ENCODE results near the gene CIBAR2.

The CIBAR2 gene

DNA sequence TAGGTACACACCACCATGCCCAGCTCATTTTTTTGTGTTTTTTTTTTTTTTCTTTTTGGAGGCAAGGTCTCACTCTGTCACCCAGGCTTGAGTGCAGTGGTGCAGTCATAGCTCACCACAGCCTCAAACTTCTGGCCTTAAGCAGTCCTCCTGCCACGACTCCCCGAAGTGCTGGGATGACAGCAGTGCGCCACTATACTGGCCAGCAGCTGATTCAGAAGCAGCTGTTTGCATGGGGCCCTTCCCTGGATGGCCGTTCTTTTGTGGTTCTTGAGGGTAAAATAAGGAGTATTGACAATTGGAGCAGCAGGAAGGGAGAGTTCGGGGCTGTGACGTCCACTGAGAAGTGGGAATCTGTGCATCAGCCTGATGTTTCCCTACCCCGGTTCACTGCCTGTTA lies 43.1 kb downstream of the CIBAR2 start:
- no peaks in the 10 kb centered on the region for H3K79me2 ChIP-seq (ENCODE audit: control insufficient read depth, insufficient read depth, low read length, unreplicated experiment)
- no peak overlapping the region for H2AFZ ChIP-seq (ENCODE audit: low read length, unreplicated experiment)
- no peaks in the 10 kb centered on the region for H3K36me3 ChIP-seq (ENCODE audit: insufficient read depth, low read length)
- H3K27ac ChIP-seq (ENCODE audit: low read depth, low read length) = no peak overlapping the region
- no peaks in the 10 kb centered on the region for H3K27me3 ChIP-seq (ENCODE audit: insufficient read depth, low read length)
- H3K4me3 ChIP-seq (ENCODE audit: low read depth, low read length) = no peak overlapping the region
- H3K4me1 ChIP-seq (ENCODE audit: control insufficient read depth, insufficient read depth, low read length, unreplicated experiment) = no peaks in the 10 kb centered on the region

- no peaks in the 10 kb centered on the region for H3K27me3 ChIP-seq (ENCODE audit: insufficient read depth, low read length)
- H3K79me2 ChIP-seq (ENCODE audit: control insufficient read depth, insufficient read depth, low read length, unreplicated experiment) = no peaks in the 10 kb centered on the region
- no peak overlapping the region for H3K4me3 ChIP-seq (ENCODE audit: low read depth, low read length)
- no peaks in the 10 kb centered on the region for H3K36me3 ChIP-seq (ENCODE audit: insufficient read depth, low read length)
- H2AFZ ChIP-seq (ENCODE audit: low read length, unreplicated experiment) = no peak overlapping the region
- no peaks in the 10 kb centered on the region for H3K4me1 ChIP-seq (ENCODE audit: control insufficient read depth, insufficient read depth, low read length, unreplicated experiment)
- no peak overlapping the region for H3K27ac ChIP-seq (ENCODE audit: low read depth, low read length)
Observed at GRCh38 chr16:85068746-85069145, 43.5 kb downstream of the CIBAR2 start.

GRCh38 chr16:85067426-85067825 lies 44.8 kb downstream of the CIBAR2 start:
- H3K36me3 ChIP-seq (ENCODE audit: insufficient read depth, low read length) = no peaks in the 10 kb centered on the region
- H3K79me2 ChIP-seq (ENCODE audit: control insufficient read depth, insufficient read depth, low read length, unreplicated experiment) = no peaks in the 10 kb centered on the region
- no peak overlapping the region for H2AFZ ChIP-seq (ENCODE audit: low read length, unreplicated experiment)
- H3K27me3 ChIP-seq (ENCODE audit: insufficient read depth, low read length) = no peaks in the 10 kb centered on the region
- H3K27ac ChIP-seq (ENCODE audit: low read depth, low read length) = no peak overlapping the region
- H3K4me3 ChIP-seq (ENCODE audit: low read depth, low read length) = no peak overlapping the region
- no peaks in the 10 kb centered on the region for H3K4me1 ChIP-seq (ENCODE audit: control insufficient read depth, insufficient read depth, low read length, unreplicated experiment)

- Histone ChIP-seq H3K36me3 (ENCODE audit: insufficient read depth, low read length) (no peaks in the 10 kb centered on the region), H3K27me3 (ENCODE audit: insufficient read depth, low read length) (no peaks in the 10 kb centered on the region), H3K4me1 (ENCODE audit: control insufficient read depth, insufficient read depth, low read length, unreplicated experiment) (no peaks in the 10 kb centered on the region), H3K27ac (ENCODE audit: low read depth, low read length) (no peak overlapping the region), H2AFZ (ENCODE audit: low read length, unreplicated experiment) (no peak overlapping the region), H3K79me2 (ENCODE audit: control insufficient read depth, insufficient read depth, low read length, unreplicated experiment) (no peaks in the 10 kb centered on the region), H3K4me3 (ENCODE audit: low read depth, low read length) (no peak overlapping the region)
Observed at GRCh38 chr16:85067024-85067423, 45.2 kb downstream of the CIBAR2 start.

DNA sequence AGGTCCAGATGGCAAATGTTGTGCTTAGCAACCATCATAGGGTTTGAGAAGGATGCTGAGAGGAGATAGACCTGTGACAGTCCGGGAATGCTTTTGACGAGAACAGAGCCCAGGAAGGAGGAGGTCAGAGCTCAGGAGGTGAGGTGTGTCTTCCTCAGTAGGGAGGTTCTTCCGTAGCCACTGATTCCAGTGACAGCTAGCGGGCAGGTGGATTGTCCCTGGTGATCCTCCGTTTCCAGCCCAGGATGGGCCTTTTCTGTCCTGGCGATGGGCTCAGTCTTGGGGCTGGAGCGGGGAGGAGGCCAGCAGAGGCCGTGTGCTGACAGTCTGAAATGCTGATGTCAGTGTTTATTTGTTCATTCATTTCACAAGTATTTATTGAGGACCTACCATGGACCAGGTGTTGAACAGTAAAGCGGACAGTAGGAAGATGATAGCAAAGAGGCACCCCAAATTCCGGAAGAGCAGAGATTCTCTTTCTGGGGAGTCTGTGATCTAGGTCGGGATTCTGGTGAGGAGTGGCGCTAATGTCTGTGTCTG lies 45.9 kb downstream of the CIBAR2 start:
- no peaks in the 10 kb centered on the region for H3K36me3 ChIP-seq (ENCODE audit: insufficient read depth, low read length)
- no peak overlapping the region for H3K27ac ChIP-seq (ENCODE audit: low read depth, low read length)
- H3K4me3 ChIP-seq (ENCODE audit: low read depth, low read length) = no peak overlapping the region
- no peaks in the 10 kb centered on the region for H3K79me2 ChIP-seq (ENCODE audit: control insufficient read depth, insufficient read depth, low read length, unreplicated experiment)
- H3K27me3 ChIP-seq (ENCODE audit: insufficient read depth, low read length) = no peaks in the 10 kb centered on the region
- no peaks in the 10 kb centered on the region for H3K4me1 ChIP-seq (ENCODE audit: control insufficient read depth, insufficient read depth, low read length, unreplicated experiment)
- no peak overlapping the region for H2AFZ ChIP-seq (ENCODE audit: low read length, unreplicated experiment)

DNA sequence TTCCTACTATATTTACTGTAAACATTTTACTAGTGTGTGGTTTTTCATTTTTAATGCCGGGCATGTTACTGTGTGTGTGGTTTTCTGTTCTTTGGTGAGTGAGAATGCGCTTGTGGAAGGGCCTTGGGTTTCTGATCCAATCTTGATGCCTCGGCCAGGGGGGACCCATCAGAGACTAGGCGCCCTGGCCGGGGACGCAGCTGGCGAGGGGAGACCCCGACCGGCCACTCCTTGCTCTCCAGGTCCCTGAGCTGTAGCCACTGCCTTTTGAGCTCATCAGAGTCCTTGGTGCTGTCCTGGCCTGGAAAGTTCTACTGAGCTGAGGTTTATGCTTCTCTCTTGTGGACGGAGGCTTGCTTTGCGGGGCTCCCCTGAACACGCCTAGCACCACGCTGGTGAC lies 47.2 kb downstream of the CIBAR2 start:
- Histone ChIP-seq H3K4me1 (ENCODE audit: control insufficient read depth, insufficient read depth, low read length, unreplicated experiment) (no peaks in the 10 kb centered on the region), H3K79me2 (ENCODE audit: control insufficient read depth, insufficient read depth, low read length, unreplicated experiment) (no peaks in the 10 kb centered on the region), H3K36me3 (ENCODE audit: insufficient read depth, low read length) (no peaks in the 10 kb centered on the region), H3K27ac (ENCODE audit: low read depth, low read length) (no peak overlapping the region), H3K4me3 (ENCODE audit: low read depth, low read length) (no peak overlapping the region), H2AFZ (ENCODE audit: low read length, unreplicated experiment) (no peak overlapping the region), H3K27me3 (ENCODE audit: insufficient read depth, low read length) (no peaks in the 10 kb centered on the region)

- Histone ChIP-seq H3K4me1 (ENCODE audit: control insufficient read depth, insufficient read depth, low read length, unreplicated experiment) (no peaks in the 10 kb centered on the region), H3K27me3 (ENCODE audit: insufficient read depth, low read length) (no peaks in the 10 kb centered on the region), H2AFZ (ENCODE audit: low read length, unreplicated experiment) (no peak overlapping the region), H3K79me2 (ENCODE audit: control insufficient read depth, insufficient read depth, low read length, unreplicated experiment) (no peaks in the 10 kb centered on the region), H3K36me3 (ENCODE audit: insufficient read depth, low read length) (no peaks in the 10 kb centered on the region), H3K27ac (ENCODE audit: low read depth, low read length) (no peak overlapping the region), H3K4me3 (ENCODE audit: low read depth, low read length) (no peak overlapping the region)
Observed at GRCh38 chr16:85064186-85064585, 48.1 kb downstream of the CIBAR2 start.

- Histone ChIP-seq H3K27ac (ENCODE audit: low read depth, low read length) (no peak overlapping the region), H3K36me3 (ENCODE audit: insufficient read depth, low read length) (no peaks in the 10 kb centered on the region), H3K4me3 (ENCODE audit: low read depth, low read length) (no peak overlapping the region), H3K27me3 (ENCODE audit: insufficient read depth, low read length) (no peaks in the 10 kb centered on the region), H3K79me2 (ENCODE audit: control insufficient read depth, insufficient read depth, low read length, unreplicated experiment) (no peaks in the 10 kb centered on the region), H2AFZ (ENCODE audit: low read length, unreplicated experiment) (no peak overlapping the region), H3K4me1 (ENCODE audit: control insufficient read depth, insufficient read depth, low read length, unreplicated experiment) (no peaks in the 10 kb centered on the region)
Observed at GRCh38 chr16:85062845-85063244, 49.4 kb downstream of the CIBAR2 start.

DNA sequence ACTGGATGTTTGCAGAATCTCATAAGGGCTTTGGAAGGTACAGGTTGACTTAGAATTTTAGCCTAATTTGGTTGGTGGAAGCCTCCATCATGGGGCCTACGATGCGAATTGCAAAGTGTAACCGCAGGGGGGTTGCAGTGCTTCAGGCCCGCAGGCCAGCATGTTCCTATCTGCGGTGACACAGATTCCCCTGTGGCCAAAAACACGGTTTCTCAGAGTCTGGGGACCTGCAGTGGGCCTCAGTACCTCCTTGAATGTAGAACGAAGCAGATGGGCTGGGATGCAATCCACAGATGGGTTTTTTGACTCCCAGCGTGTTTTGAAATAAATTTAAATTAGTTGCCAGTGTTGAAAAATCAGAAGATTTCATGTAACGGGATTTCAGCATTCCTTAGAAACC lies 49.9 kb downstream of the CIBAR2 start:
- H3K4me3 ChIP-seq (ENCODE audit: low read depth, low read length) = no peak overlapping the region
- H3K36me3 ChIP-seq (ENCODE audit: insufficient read depth, low read length) = no peaks in the 10 kb centered on the region
- H3K27ac ChIP-seq (ENCODE audit: low read depth, low read length) = no peak overlapping the region
- H3K79me2 ChIP-seq (ENCODE audit: control insufficient read depth, insufficient read depth, low read length, unreplicated experiment) = no peaks in the 10 kb centered on the region
- H2AFZ ChIP-seq (ENCODE audit: low read length, unreplicated experiment) = no peak overlapping the region
- H3K27me3 ChIP-seq (ENCODE audit: insufficient read depth, low read length) = no peaks in the 10 kb centered on the region
- no peaks in the 10 kb centered on the region for H3K4me1 ChIP-seq (ENCODE audit: control insufficient read depth, insufficient read depth, low read length, unreplicated experiment)

DNA sequence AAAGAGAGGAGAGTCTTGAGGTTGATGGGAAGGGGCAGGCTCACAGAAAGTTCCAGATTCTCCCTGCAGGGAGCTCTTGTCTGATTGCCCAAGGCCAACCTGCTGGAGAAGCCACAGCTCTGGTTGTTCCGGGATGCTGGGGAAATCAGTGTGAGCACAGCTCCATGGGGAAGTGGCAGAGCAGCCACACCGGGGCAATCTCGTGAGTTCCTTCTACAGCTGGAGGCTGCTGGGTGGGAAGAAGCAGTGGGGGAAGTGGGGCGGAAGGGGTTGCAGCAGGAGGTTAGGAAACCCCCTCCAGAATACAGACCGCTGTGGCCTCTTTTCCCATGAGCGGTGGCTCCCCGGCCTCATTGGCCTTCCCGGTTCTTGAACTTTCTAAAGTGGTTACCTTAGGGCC lies 50.7 kb downstream of the CIBAR2 start:
- H2AFZ ChIP-seq (ENCODE audit: low read length, unreplicated experiment) = no peak overlapping the region
- H3K27me3 ChIP-seq (ENCODE audit: insufficient read depth, low read length) = no peaks in the 10 kb centered on the region
- peaks cover under 1% of the 10 kb centered on the region for H3K4me1 ChIP-seq (ENCODE audit: control insufficient read depth, insufficient read depth, low read length, unreplicated experiment)
- no peak overlapping the region for H3K4me3 ChIP-seq (ENCODE audit: low read depth, low read length)
- H3K27ac ChIP-seq (ENCODE audit: low read depth, low read length) = no peak overlapping the region
- no peaks in the 10 kb centered on the region for H3K79me2 ChIP-seq (ENCODE audit: control insufficient read depth, insufficient read depth, low read length, unreplicated experiment)
- no peaks in the 10 kb centered on the region for H3K36me3 ChIP-seq (ENCODE audit: insufficient read depth, low read length)

DNA sequence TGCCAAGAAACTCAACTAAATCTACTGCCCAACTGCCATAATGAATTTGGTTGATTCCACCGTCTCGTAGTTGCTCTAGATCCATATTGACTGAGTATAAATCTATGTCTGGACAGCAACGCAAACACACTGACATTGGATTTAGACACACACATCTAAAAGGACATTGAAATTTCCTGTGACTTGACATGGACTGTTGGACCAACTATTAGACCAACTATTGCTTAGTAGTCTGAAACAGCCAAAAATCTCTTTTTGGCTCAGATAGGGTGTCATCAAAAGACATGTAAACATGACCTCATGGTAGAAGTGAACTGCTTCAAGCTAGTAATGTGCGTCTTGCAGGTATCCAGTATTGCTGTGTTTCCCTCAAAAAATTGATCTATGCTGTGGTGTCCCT lies 53.4 kb downstream of the CIBAR2 start:
- Histone ChIP-seq H3K27ac (ENCODE audit: low read depth, low read length) (no peak overlapping the region), H3K4me1 (ENCODE audit: control insufficient read depth, insufficient read depth, low read length, unreplicated experiment) (peaks cover 17% of the 10 kb centered on the region), H3K36me3 (ENCODE audit: insufficient read depth, low read length) (no peaks in the 10 kb centered on the region), H2AFZ (ENCODE audit: low read length, unreplicated experiment) (no peak overlapping the region), H3K79me2 (ENCODE audit: control insufficient read depth, insufficient read depth, low read length, unreplicated experiment) (no peaks in the 10 kb centered on the region), H3K27me3 (ENCODE audit: insufficient read depth, low read length) (no peaks in the 10 kb centered on the region), H3K4me3 (ENCODE audit: low read depth, low read length) (no peak overlapping the region)
